ENCODE data around the gene SLC25A39. TPM values are rescaled to one million over a fixed set of nuclear protein-coding genes. Genes with fewer than 3 reads are reported as not detected.

The SLC25A39 gene
- total and polyA plus RNA-seq, 2 donors (not counting 1 experiment from before 2014, with no cell fraction given), result 35.3 to 70.2 TPM

- DNase-seq (ENCODE audit: low read depth in 2 of 2), result no peak
- Histone ChIP-seq H4K20me1 (ENCODE audit: control insufficient read depth, extremely low read depth, insufficient read depth, low read length) (no peaks in the 10 kb centered on the region), H2AFZ (ENCODE audit: low read length) (no peak overlapping the region), H3K27me3 (ENCODE audit: control insufficient read depth, insufficient read depth, low read length) (no peaks in the 10 kb centered on the region), H3K9me3 (ENCODE audit: control insufficient read depth, insufficient read depth, low read depth, low read length) (no peaks in the 10 kb centered on the region), H3K27ac (ENCODE audit: insufficient read depth, low read length) (no peak overlapping the region), H3K4me2 (ENCODE audit: extremely low read depth, insufficient read depth, low read length) (no peak overlapping the region), H3K79me2 (ENCODE audit: control insufficient read depth, insufficient read depth, low read length) (no peaks in the 10 kb centered on the region), H3K36me3 (ENCODE audit: control insufficient read depth, insufficient read depth, low read length) (peaks cover 14% of the 10 kb centered on the region), H3K4me3 (replicated peaks in 1 of 4; ENCODE audit: control extremely low read depth in 1 of 4, insufficient read depth in 1 of 4, low read depth in 3 of 4, low read length in 4 of 4) (no peak overlapping the region), H3K9ac (ENCODE audit: insufficient read depth, low read length) (no peak overlapping the region), H3K4me1 (ENCODE audit: control insufficient read depth, extremely low read depth, insufficient read depth, low read length) (no peaks in the 10 kb centered on the region)
- TF ChIP-seq CTCF (conservative IDR thresholded peaks at IDR 0.05 in 1 of 2, IDR thresholded peaks at IDR 0.05 in 1 of 2; ENCODE audit: low read depth in 1 of 2, low read length in 2 of 2), result no peak
- TF ChIP-seq EZH2 (IDR thresholded peaks at IDR 0.05; ENCODE audit: low read length, missing control alignments), result no peak
These were observed 31.0 kb upstream of the SLC25A39 start for GRCh38 chr17:44355642-44356099.

DNA sequence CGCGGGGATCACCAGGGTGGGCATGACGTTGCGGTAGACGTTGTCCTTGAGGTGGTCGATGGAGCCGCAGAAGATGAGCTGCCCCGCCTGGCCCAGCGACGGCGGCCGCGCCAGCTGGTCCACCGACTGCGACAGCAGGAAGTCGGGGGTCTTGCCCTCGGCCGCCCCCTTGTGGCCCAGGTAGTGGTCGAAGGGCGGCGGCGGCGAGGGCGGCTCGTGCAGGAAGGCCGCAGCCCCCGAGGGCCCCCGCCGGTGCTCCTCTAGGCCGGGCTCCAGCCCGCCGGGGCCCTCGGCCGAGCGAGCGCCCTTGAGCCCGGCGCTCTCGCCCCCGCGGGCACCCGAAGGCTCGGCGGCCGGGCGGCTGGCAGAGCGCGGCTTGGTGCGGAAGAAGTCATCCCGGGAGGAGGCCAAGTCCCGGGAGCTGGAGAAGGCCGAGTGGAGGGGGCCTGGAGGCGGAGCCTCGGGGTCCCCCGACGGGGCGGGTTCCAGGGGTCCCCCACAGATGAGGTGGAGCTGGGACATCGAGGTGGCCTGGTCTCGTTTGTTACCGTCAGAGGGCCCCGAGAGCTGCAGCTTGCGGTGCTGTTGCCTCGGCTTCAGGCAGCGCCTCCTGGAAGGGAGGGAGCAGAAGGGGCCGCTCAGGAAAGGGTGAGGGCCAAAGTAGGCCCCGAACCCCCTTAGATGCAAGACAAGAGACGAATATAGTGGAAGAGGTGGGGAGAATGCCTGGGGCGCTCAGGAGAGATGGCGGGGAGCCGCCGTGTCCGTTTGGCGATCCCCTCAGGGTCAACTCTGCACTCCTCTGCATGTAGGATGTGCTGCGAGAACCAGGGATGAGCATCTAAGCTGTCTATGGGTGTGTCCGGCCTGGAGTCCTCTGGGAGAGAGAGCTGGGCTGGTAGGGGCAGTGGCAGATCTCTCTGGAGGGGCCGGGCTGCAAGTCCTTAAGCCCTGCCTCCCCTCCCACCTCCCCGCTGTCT is 30.2 kb upstream of the SLC25A39 start:
- no peaks in the 10 kb centered on the region for H3K79me2 ChIP-seq (ENCODE audit: control insufficient read depth, insufficient read depth, low read length)
- H3K9ac ChIP-seq (ENCODE audit: insufficient read depth, low read length), result no peak overlapping the region

More for the DNA sequence above, 30.2 kb upstream of the SLC25A39 start:
- no peaks in the 10 kb centered on the region for H3K27me3 ChIP-seq (ENCODE audit: control insufficient read depth, insufficient read depth, low read length)
- H3K27ac ChIP-seq (ENCODE audit: insufficient read depth, low read length), result no peak overlapping the region
- H3K4me2 ChIP-seq (ENCODE audit: extremely low read depth, insufficient read depth, low read length), result no peak overlapping the region
- peaks cover 16% of the 10 kb centered on the region for H3K36me3 ChIP-seq (ENCODE audit: control insufficient read depth, insufficient read depth, low read length)
- H3K4me1 ChIP-seq (ENCODE audit: control insufficient read depth, extremely low read depth, insufficient read depth, low read length), result no peaks in the 10 kb centered on the region
- H3K9me3 ChIP-seq (ENCODE audit: control insufficient read depth, insufficient read depth, low read depth, low read length), result no peaks in the 10 kb centered on the region
- no peak for DNase-seq (ENCODE audit: low read depth in 2 of 2)
- H3K4me3 ChIP-seq (replicated peaks in 1 of 4; ENCODE audit: control extremely low read depth in 1 of 4, insufficient read depth in 1 of 4, low read depth in 3 of 4, low read length in 4 of 4), result no peak overlapping the region
- H4K20me1 ChIP-seq (ENCODE audit: control insufficient read depth, extremely low read depth, insufficient read depth, low read length), result no peaks in the 10 kb centered on the region
- no peak overlapping the region for H2AFZ ChIP-seq (ENCODE audit: low read length)
- TF ChIP-seq EZH2 (IDR thresholded peaks at IDR 0.05; ENCODE audit: low read length, missing control alignments) (no peak), CTCF (conservative IDR thresholded peaks at IDR 0.05 in 1 of 2, IDR thresholded peaks at IDR 0.05 in 1 of 2; ENCODE audit: low read depth in 1 of 2, low read length in 2 of 2) (no peak)
